ENCODE measurements around the gene FOXL3. TPM values are rescaled to one million over a fixed set of nuclear protein-coding genes. Genes with fewer than 3 reads are reported as not detected.
"Not testable (repeated sequence)": the region's sequence is repeated elsewhere in the genome, so short reads cannot be mapped to it uniquely, and the experiment has no call there.

The FOXL3 gene
- not detected for polyA plus RNA-seq (2013)

DNA sequence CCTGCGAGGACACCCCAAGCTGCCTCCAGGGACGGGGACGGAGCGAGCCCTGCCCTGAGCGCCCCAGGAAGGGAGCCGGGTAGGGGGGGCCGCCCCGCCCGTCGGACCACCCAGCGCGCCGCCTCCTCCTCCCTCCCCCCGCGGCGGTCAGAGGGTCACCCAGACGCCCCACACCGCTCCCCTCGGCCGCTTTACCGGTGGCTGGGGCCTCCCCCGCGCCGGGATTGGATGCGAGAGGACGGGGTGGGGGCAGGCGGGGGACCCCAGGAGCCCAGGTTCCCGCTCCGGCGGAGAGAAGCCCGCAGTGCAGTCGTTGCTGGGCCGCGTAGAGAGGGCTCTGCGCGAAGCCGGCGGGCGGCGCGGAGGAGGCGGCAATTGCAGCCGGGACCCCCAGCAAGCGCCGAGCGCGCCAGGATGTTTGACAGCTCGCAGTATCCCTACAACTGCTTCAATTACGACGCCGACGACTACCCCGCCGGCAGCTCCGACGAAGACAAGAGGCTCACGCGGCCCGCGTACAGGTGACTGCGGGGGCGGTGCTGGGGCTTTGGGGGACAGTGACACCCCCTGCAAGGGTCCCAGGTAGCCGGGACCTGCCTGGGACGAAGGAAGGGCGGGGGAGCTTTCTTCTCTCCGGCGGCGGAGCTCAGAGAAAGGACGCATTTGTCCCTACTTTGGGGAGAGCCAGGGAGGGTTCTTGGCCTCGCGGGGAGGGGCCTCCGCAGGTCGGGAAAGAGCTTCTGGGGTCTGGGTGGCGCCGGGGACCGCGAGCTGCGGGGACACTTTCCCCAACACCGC lies at the start of gene FOXL3:
Gene FOXL3 (plus strand): TSS at position 415 of the 798 bp plus-strand sequence. CDS start 0 bp downstream, at position 415.
- Histone ChIP-seq H3K27ac (ENCODE audit: insufficient read depth in 1 of 2, low read depth in 1 of 2, low read length in 2 of 2, poor library complexity in 1 of 2, severe bottlenecking in 2 of 2) (no peak within 1 kb of the TSS), H3K4me1 (ENCODE audit: control extremely low read depth in 1 of 4, control insufficient read depth in 4 of 4, insufficient read depth in 4 of 4, low read length in 3 of 4) (no peaks in the 10 kb centered on the region), H3K36me3 (ENCODE audit: control insufficient read depth in 4 of 4, insufficient read depth in 4 of 4, low read length in 3 of 4) (no peaks in the 10 kb centered on the region), H3K4me3 (ENCODE audit: control insufficient read depth in 1 of 7, extremely low read depth in 1 of 7, insufficient read depth in 4 of 7, low read depth in 2 of 7, low read length in 6 of 7) (no peak within 1 kb of the TSS), H3K27me3 (replicated peaks in 2 of 5; ENCODE audit: control insufficient read depth in 4 of 5, insufficient read depth in 5 of 5, low read length in 4 of 5) (peaks cover 5 to 92% (median 30%) of the 10 kb centered on the region in 5 experiments), H3K9me3 (ENCODE audit: control extremely low read depth in 1 of 5, control insufficient read depth in 4 of 5, insufficient read depth in 2 of 5, low read depth in 1 of 5, low read length in 4 of 5) (no peaks in the 10 kb centered on the region)
- CTCF ChIA-PET = no interaction called here
- POLR2A ChIA-PET = no interaction called here
- 8% methylated on average over 38 of the region's 79 CpGs for WGBS (ENCODE audit: insufficient coverage)
- no peak for DNase-seq

DNA sequence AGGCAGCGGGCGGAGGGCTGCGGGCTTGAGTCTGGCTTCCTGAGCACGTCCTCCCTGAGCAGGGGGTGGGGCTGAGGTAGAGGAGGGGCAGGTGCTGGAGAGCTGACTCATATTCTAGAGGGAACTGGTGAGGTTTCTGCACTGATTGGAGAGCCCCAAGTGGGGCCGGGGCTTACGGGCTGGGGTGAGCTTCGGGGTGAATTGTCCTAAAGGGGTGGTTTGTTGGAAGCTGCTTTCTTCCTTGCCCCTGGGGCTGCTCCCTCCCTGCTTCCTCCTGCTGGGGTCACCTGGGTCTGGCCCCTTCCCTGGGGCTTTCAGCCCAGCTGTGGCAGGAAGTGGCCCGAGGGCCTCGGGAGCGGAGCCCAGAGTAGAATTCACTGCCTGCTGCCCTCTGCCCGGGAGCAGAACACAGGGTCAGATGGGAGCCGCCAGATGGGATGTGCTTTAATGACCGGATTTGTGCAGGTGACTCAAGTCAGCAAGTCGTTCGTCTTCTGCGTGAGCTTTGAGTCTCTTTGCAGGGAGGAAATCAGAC lies 49.0 kb upstream of the FOXL3 start:
- 27% methylated on average over 12 of the region's 16 CpGs for WGBS (ENCODE audit: insufficient coverage)
- peaks cover 0 to 3% (median 0%) of the 10 kb centered on the region in 5 experiments for H3K27me3 ChIP-seq (replicated peaks in 2 of 5; ENCODE audit: control insufficient read depth in 4 of 5, insufficient read depth in 5 of 5, low read length in 4 of 5)
- no peaks in the 10 kb centered on the region for H3K9me3 ChIP-seq (ENCODE audit: control extremely low read depth in 1 of 5, control insufficient read depth in 4 of 5, insufficient read depth in 2 of 5, low read depth in 1 of 5, low read length in 4 of 5)
- CTCF ChIA-PET = no interaction called here
- no peaks in the 10 kb centered on the region for H3K36me3 ChIP-seq (ENCODE audit: control insufficient read depth in 4 of 4, insufficient read depth in 4 of 4, low read length in 3 of 4)
- no peak overlapping the region for H3K4me3 ChIP-seq (ENCODE audit: control insufficient read depth in 1 of 7, extremely low read depth in 1 of 7, insufficient read depth in 4 of 7, low read depth in 2 of 7, low read length in 6 of 7)
- peaks cover 0 to 7% (median 2%) of the 10 kb centered on the region in 4 experiments for H3K4me1 ChIP-seq (ENCODE audit: control extremely low read depth in 1 of 4, control insufficient read depth in 4 of 4, insufficient read depth in 4 of 4, low read length in 3 of 4)
- H3K27ac ChIP-seq (ENCODE audit: insufficient read depth in 1 of 2, low read depth in 1 of 2, low read length in 2 of 2, poor library complexity in 1 of 2, severe bottlenecking in 2 of 2) = no peak overlapping the region
- POLR2A ChIA-PET = no interaction called here
- DNase-seq = peak; percentile 26 to 78 (median 70)

DNA sequence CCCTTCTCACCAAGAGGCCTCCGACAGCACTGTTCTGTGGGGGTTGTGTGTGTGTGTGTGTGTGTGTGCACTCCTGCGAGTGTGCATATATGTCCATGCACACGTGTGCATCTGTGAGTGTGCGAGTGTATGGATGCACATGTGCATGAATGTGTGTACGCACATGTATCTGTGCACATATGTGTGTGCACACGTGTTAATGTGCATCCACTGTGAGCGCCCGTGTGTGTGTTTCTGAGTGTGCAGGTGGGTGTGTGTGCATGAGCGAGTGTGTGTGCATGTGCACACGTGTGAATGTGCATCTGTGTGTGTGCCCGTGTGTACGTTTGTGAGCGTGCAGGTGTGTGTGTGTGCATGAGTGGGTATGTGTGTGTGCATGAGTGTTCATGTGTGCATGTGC lies 48.5 kb upstream of the FOXL3 start:
- Histone ChIP-seq H3K27ac (ENCODE audit: insufficient read depth in 1 of 2, low read depth in 1 of 2, low read length in 2 of 2, poor library complexity in 1 of 2, severe bottlenecking in 2 of 2) (no peak overlapping the region), H3K27me3 (replicated peaks in 2 of 5; ENCODE audit: control insufficient read depth in 4 of 5, insufficient read depth in 5 of 5, low read length in 4 of 5) (peaks cover 0 to 3% (median 0%) of the 10 kb centered on the region in 5 experiments), H3K4me1 (ENCODE audit: control extremely low read depth in 1 of 4, control insufficient read depth in 4 of 4, insufficient read depth in 4 of 4, low read length in 3 of 4) (peaks cover 0 to 7% (median 2%) of the 10 kb centered on the region in 4 experiments), H3K36me3 (ENCODE audit: control insufficient read depth in 4 of 4, insufficient read depth in 4 of 4, low read length in 3 of 4) (no peaks in the 10 kb centered on the region), H3K9me3 (ENCODE audit: control extremely low read depth in 1 of 5, control insufficient read depth in 4 of 5, insufficient read depth in 2 of 5, low read depth in 1 of 5, low read length in 4 of 5) (no peaks in the 10 kb centered on the region), H3K4me3 (ENCODE audit: control insufficient read depth in 1 of 7, extremely low read depth in 1 of 7, insufficient read depth in 4 of 7, low read depth in 2 of 7, low read length in 6 of 7) (no peak overlapping the region)
- ChIA-PET POLR2A (no interaction called here), CTCF (no interaction called here)
- WGBS (ENCODE audit: insufficient coverage) = 99% methylated on average over 11 of the region's 13 CpGs
- DNase-seq = no peak

DNA sequence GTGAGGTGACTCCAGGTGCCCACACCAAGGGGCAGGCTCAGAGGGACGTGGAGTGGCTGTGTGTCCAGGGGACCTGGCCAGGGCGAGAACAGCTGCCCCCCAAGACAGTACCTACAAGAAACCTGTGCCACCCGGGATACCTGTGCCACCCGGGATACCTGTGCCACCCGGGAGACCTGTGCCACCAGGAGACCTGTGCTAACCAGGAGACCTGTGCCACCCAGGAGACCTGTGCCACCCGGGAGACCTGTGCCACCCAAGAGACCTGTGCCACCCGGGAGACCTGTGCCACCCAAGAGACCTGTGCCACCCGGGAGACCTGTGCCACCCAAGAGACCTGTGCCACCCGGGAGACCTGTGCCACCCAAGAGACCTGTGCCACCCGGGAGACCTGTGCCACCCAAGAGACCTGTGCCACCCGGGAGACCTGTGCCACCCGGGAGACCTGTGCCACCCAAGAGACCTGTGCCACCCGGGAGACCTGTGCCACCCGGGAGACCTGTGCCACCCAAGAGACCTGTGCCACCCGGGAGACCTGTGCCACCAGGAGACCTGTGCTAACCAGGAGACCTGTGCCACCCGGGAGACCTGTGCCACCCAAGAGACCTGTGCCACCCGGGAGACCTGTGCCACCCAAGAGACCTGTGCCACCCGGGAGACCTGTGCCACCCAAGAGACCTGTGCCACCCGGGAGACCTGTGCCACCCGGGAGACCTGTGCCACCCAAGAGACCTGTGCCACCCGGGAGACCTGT lies 47.0 kb upstream of the FOXL3 start:
- CTCF ChIA-PET = interaction anchor here (1.2 kb wide), 1 partner anchor 11 kb away, joined by 4 read pairs; no protein-coding TSS in a partner anchor
- H3K4me1 ChIP-seq (ENCODE audit: control extremely low read depth in 1 of 4, control insufficient read depth in 4 of 4, insufficient read depth in 4 of 4, low read length in 3 of 4); H3K9me3 ChIP-seq (ENCODE audit: control extremely low read depth in 1 of 5, control insufficient read depth in 4 of 5, insufficient read depth in 2 of 5, low read depth in 1 of 5, low read length in 4 of 5); H3K4me3 ChIP-seq (ENCODE audit: control insufficient read depth in 1 of 7, extremely low read depth in 1 of 7, insufficient read depth in 4 of 7, low read depth in 2 of 7, low read length in 6 of 7); DNase-seq; POLR2A ChIA-PET; H3K36me3 ChIP-seq (ENCODE audit: control insufficient read depth in 4 of 4, insufficient read depth in 4 of 4, low read length in 3 of 4); H3K27me3 ChIP-seq (replicated peaks in 2 of 5; ENCODE audit: control insufficient read depth in 4 of 5, insufficient read depth in 5 of 5, low read length in 4 of 5); H3K27ac ChIP-seq (ENCODE audit: insufficient read depth in 1 of 2, low read depth in 1 of 2, low read length in 2 of 2, poor library complexity in 1 of 2, severe bottlenecking in 2 of 2): not testable (repeated sequence)
- 94% methylated on average over 3 of the region's 21 CpGs for WGBS (ENCODE audit: insufficient coverage)

DNA sequence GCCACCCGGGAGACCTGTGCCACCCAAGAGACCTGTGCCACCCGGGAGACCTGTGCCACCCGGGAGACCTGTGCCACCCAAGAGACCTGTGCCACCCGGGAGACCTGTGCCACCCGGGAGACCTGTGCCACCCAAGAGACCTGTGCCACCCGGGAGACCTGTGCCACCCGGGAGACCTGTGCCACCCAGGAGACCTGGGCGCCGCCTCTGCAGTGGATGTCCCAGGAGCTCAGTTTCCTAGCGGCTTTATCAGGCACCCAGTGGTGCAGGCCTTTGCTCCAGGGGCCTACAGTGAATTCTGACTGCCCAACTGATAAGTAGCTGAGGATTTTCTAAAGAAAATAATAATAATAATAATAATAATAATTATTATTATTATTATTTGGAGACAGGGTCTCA lies 46.4 kb upstream of the FOXL3 start:
- H3K27ac ChIP-seq (ENCODE audit: insufficient read depth in 1 of 2, low read depth in 1 of 2, low read length in 2 of 2, poor library complexity in 1 of 2, severe bottlenecking in 2 of 2); H3K4me1 ChIP-seq (ENCODE audit: control extremely low read depth in 1 of 4, control insufficient read depth in 4 of 4, insufficient read depth in 4 of 4, low read length in 3 of 4); H3K9me3 ChIP-seq (ENCODE audit: control extremely low read depth in 1 of 5, control insufficient read depth in 4 of 5, insufficient read depth in 2 of 5, low read depth in 1 of 5, low read length in 4 of 5); H3K27me3 ChIP-seq (replicated peaks in 2 of 5; ENCODE audit: control insufficient read depth in 4 of 5, insufficient read depth in 5 of 5, low read length in 4 of 5); POLR2A ChIA-PET; DNase-seq; H3K36me3 ChIP-seq (ENCODE audit: control insufficient read depth in 4 of 4, insufficient read depth in 4 of 4, low read length in 3 of 4); H3K4me3 ChIP-seq (ENCODE audit: control insufficient read depth in 1 of 7, extremely low read depth in 1 of 7, insufficient read depth in 4 of 7, low read depth in 2 of 7, low read length in 6 of 7): not testable (repeated sequence)
- 93% methylated on average over 2 of the region's 10 CpGs for WGBS (ENCODE audit: insufficient coverage)
- CTCF ChIA-PET = interaction anchor here (1.2 kb wide), 1 partner anchor 11 kb away, joined by 4 read pairs; no protein-coding TSS in a partner anchor

DNA sequence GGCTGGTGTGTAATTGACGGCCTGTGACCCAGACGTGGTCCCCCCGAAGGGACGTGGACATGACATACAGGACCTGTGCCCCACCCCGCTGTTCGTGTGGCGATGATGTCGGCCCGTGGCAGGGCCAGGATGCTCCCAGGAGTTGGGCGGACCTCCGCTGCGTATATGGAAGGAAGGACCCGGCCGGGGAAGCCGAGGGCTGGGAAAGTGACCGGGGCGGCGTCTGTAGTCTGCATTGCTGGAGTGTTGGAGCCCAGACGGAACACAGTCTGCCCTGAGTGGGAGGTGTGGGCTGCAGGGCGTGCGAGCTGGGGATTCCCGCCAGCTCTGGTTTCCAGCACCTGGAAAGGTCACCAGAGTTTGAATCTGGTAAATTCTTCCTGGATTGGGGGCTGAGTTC lies 45.0 kb upstream of the FOXL3 start:
- CTCF ChIA-PET = no interaction called here

More for the DNA sequence above, 45.0 kb upstream of the FOXL3 start:
- Histone ChIP-seq H3K36me3 (ENCODE audit: control insufficient read depth in 4 of 4, insufficient read depth in 4 of 4, low read length in 3 of 4) (no peaks in the 10 kb centered on the region), H3K4me1 (ENCODE audit: control extremely low read depth in 1 of 4, control insufficient read depth in 4 of 4, insufficient read depth in 4 of 4, low read length in 3 of 4) (peaks cover 0 to 7% (median 2%) of the 10 kb centered on the region in 4 experiments), H3K4me3 (ENCODE audit: control insufficient read depth in 1 of 7, extremely low read depth in 1 of 7, insufficient read depth in 4 of 7, low read depth in 2 of 7, low read length in 6 of 7) (no peak overlapping the region), H3K27ac (ENCODE audit: insufficient read depth in 1 of 2, low read depth in 1 of 2, low read length in 2 of 2, poor library complexity in 1 of 2, severe bottlenecking in 2 of 2) (no peak overlapping the region), H3K27me3 (replicated peaks in 2 of 5; ENCODE audit: control insufficient read depth in 4 of 5, insufficient read depth in 5 of 5, low read length in 4 of 5) (peaks cover 0 to 3% (median 0%) of the 10 kb centered on the region in 5 experiments), H3K9me3 (ENCODE audit: control extremely low read depth in 1 of 5, control insufficient read depth in 4 of 5, insufficient read depth in 2 of 5, low read depth in 1 of 5, low read length in 4 of 5) (no peaks in the 10 kb centered on the region)
- DNase-seq = no peak
- POLR2A ChIA-PET = no interaction called here
- 97% methylated on average over 20 of the region's 22 CpGs for WGBS (ENCODE audit: insufficient coverage)

All from common myeloid progenitor, CD34-positive (primary cell).